ENCODE results near the gene SEC24C. TPM values are rescaled to one million over a fixed set of nuclear protein-coding genes. Genes with fewer than 3 reads are reported as not detected.
"Not testable (repeated sequence)": the region's sequence is repeated elsewhere in the genome, so short reads cannot be mapped to it uniquely, and the experiment has no call there.

The SEC24C gene
- total RNA-seq: 112 and 114 TPM in 2 replicates

- intact Hi-C loops (cut with micrococcal nuclease): loop anchor here (1.0 to 10.0 kb wide), 12 partner anchors 14 to 1389 kb away; partner anchors contain the start of genes ADK, CAMK2G, DNAJB12 and MRPS16
Observed at GRCh38 chr10:73743905-73744663, at the start of gene SEC24C. Gene SEC24C (plus strand): TSS chr10:73744372. CDS start chr10:73746833, 2,461 bp downstream.

GRCh38 chr10:73695302-73695701 lies 48.9 kb upstream of the SEC24C start:
- DNase-seq (ENCODE audit: low spot score); H3K27ac Mint-ChIP-seq; H3K4me3 Mint-ChIP-seq; H3K9me3 Mint-ChIP-seq; H3K27me3 Mint-ChIP-seq (ENCODE audit: insufficient read depth); H3K36me3 Mint-ChIP-seq (ENCODE audit: low read depth); H3K4me1 Mint-ChIP-seq (ENCODE audit: low read depth); intact Hi-C loops (cut with micrococcal nuclease): not testable (repeated sequence)

More at GRCh38 chr10:73743905-73744663, at the start of gene SEC24C:
- H3K4me1 Mint-ChIP-seq (ENCODE audit: low read depth): peaks cover 32% of the 10 kb centered on the region
- DNase-seq (ENCODE audit: low spot score): peak; percentile 93
- H3K9me3 Mint-ChIP-seq: no peaks in the 10 kb centered on the region
- H3K27ac Mint-ChIP-seq: peak within 1 kb of the TSS; percentile 98
- no peaks in the 10 kb centered on the region for H3K27me3 Mint-ChIP-seq (ENCODE audit: insufficient read depth)
- peak within 1 kb of the TSS; percentile 97 for H3K4me3 Mint-ChIP-seq
- peaks cover 19% of the 10 kb centered on the region for H3K36me3 Mint-ChIP-seq (ENCODE audit: low read depth)

- H3K27me3 Mint-ChIP-seq (ENCODE audit: insufficient read depth); intact Hi-C loops (cut with micrococcal nuclease); H3K9me3 Mint-ChIP-seq; H3K4me1 Mint-ChIP-seq (ENCODE audit: low read depth); H3K27ac Mint-ChIP-seq; H3K4me3 Mint-ChIP-seq; DNase-seq (ENCODE audit: low spot score): not testable (repeated sequence)
- peaks cover 13% of the 10 kb centered on the region for H3K36me3 Mint-ChIP-seq (ENCODE audit: low read depth)
Observed at GRCh38 chr10:73697675-73698159, 46.5 kb upstream of the SEC24C start, which contains the start of gene AGAP5. Gene AGAP5 (minus strand): TSS chr10:73698109. CDS start chr10:73697755, 354 bp downstream.

- intact Hi-C loops (cut with micrococcal nuclease): not testable (repeated sequence)
Observed at GRCh38 chr10:73698819-73699218, 45.4 kb upstream of the SEC24C start.

GRCh38 chr10:73703924-73704323 lies 40.2 kb upstream of the SEC24C start:
- H3K4me1 Mint-ChIP-seq (ENCODE audit: low read depth); H3K9me3 Mint-ChIP-seq; H3K4me3 Mint-ChIP-seq; H3K27ac Mint-ChIP-seq; intact Hi-C loops (cut with micrococcal nuclease); DNase-seq (ENCODE audit: low spot score); H3K27me3 Mint-ChIP-seq (ENCODE audit: insufficient read depth): not testable (repeated sequence)
- peaks cover 18% of the 10 kb centered on the region for H3K36me3 Mint-ChIP-seq (ENCODE audit: low read depth)

More at GRCh38 chr10:73698819-73699218, 45.4 kb upstream of the SEC24C start:
- H3K4me3 Mint-ChIP-seq; H3K4me1 Mint-ChIP-seq (ENCODE audit: low read depth); H3K27ac Mint-ChIP-seq; H3K27me3 Mint-ChIP-seq (ENCODE audit: insufficient read depth); H3K9me3 Mint-ChIP-seq; DNase-seq (ENCODE audit: low spot score): not testable (repeated sequence)
- H3K36me3 Mint-ChIP-seq (ENCODE audit: low read depth): peaks cover 15% of the 10 kb centered on the region

GRCh38 chr10:73705506-73706072 lies 38.6 kb upstream of the SEC24C start:
- H3K4me1 Mint-ChIP-seq (ENCODE audit: low read depth); intact Hi-C loops (cut with micrococcal nuclease): not testable (repeated sequence)

GRCh38 chr10:73706488-73706887 lies 37.7 kb upstream of the SEC24C start:
- H3K36me3 Mint-ChIP-seq (ENCODE audit: low read depth): peaks cover 25% of the 10 kb centered on the region
- intact Hi-C loops (cut with micrococcal nuclease); H3K4me3 Mint-ChIP-seq; H3K27ac Mint-ChIP-seq; H3K4me1 Mint-ChIP-seq (ENCODE audit: low read depth); H3K9me3 Mint-ChIP-seq; DNase-seq (ENCODE audit: low spot score); H3K27me3 Mint-ChIP-seq (ENCODE audit: insufficient read depth): not testable (repeated sequence)

More at GRCh38 chr10:73705506-73706072, 38.6 kb upstream of the SEC24C start:
- not testable (repeated sequence) for H3K27ac Mint-ChIP-seq; DNase-seq (ENCODE audit: low spot score); H3K27me3 Mint-ChIP-seq (ENCODE audit: insufficient read depth); H3K9me3 Mint-ChIP-seq; H3K4me3 Mint-ChIP-seq
- H3K36me3 Mint-ChIP-seq (ENCODE audit: low read depth): peaks cover 24% of the 10 kb centered on the region

- H3K27me3 Mint-ChIP-seq (ENCODE audit: insufficient read depth); H3K4me1 Mint-ChIP-seq (ENCODE audit: low read depth); DNase-seq (ENCODE audit: low spot score); H3K4me3 Mint-ChIP-seq; H3K27ac Mint-ChIP-seq; H3K9me3 Mint-ChIP-seq; intact Hi-C loops (cut with micrococcal nuclease): not testable (repeated sequence)
- H3K36me3 Mint-ChIP-seq (ENCODE audit: low read depth): peaks cover 22% of the 10 kb centered on the region
Observed at GRCh38 chr10:73707628-73708027, 36.5 kb upstream of the SEC24C start.

GRCh38 chr10:73708122-73708521 lies 36.0 kb upstream of the SEC24C start:
- H3K27ac Mint-ChIP-seq; DNase-seq (ENCODE audit: low spot score); H3K4me3 Mint-ChIP-seq; H3K9me3 Mint-ChIP-seq; H3K4me1 Mint-ChIP-seq (ENCODE audit: low read depth); H3K27me3 Mint-ChIP-seq (ENCODE audit: insufficient read depth); intact Hi-C loops (cut with micrococcal nuclease): not testable (repeated sequence)
- peaks cover 23% of the 10 kb centered on the region for H3K36me3 Mint-ChIP-seq (ENCODE audit: low read depth)

GRCh38 chr10:73711683-73712082 lies 32.5 kb upstream of the SEC24C start:
- H3K27me3 Mint-ChIP-seq (ENCODE audit: insufficient read depth); H3K27ac Mint-ChIP-seq; H3K4me1 Mint-ChIP-seq (ENCODE audit: low read depth); H3K4me3 Mint-ChIP-seq; DNase-seq (ENCODE audit: low spot score); intact Hi-C loops (cut with micrococcal nuclease); H3K9me3 Mint-ChIP-seq: not testable (repeated sequence)
- peaks cover 16% of the 10 kb centered on the region for H3K36me3 Mint-ChIP-seq (ENCODE audit: low read depth)

- intact Hi-C loops (cut with micrococcal nuclease); H3K4me3 Mint-ChIP-seq; H3K27me3 Mint-ChIP-seq (ENCODE audit: insufficient read depth); DNase-seq (ENCODE audit: low spot score); H3K4me1 Mint-ChIP-seq (ENCODE audit: low read depth); H3K9me3 Mint-ChIP-seq; H3K27ac Mint-ChIP-seq: not testable (repeated sequence)
- H3K36me3 Mint-ChIP-seq (ENCODE audit: low read depth): peaks cover 31% of the 10 kb centered on the region
Observed at GRCh38 chr10:73713912-73714311, 30.3 kb upstream of the SEC24C start.

GRCh38 chr10:73714483-73714882 lies 29.7 kb upstream of the SEC24C start:
- H3K4me3 Mint-ChIP-seq; H3K9me3 Mint-ChIP-seq; DNase-seq (ENCODE audit: low spot score); H3K27me3 Mint-ChIP-seq (ENCODE audit: insufficient read depth); H3K27ac Mint-ChIP-seq; intact Hi-C loops (cut with micrococcal nuclease); H3K4me1 Mint-ChIP-seq (ENCODE audit: low read depth): not testable (repeated sequence)
- H3K36me3 Mint-ChIP-seq (ENCODE audit: low read depth): peaks cover 33% of the 10 kb centered on the region

All from activated T-helper 1 cell treated with anti-CD3 and anti-CD28 coated beads, Interleukin-12 subunit alpha, Interleukin-12 subunit beta, Interleukin-2, Interleukin-4 antibody, amounts not matched to agents 30 ng/mL and 10 ng/mL and 1 ng/mL, durations not matched to agents 14 hours and 24 hours and 36 hours (primary cell).